Measurements from ENCODE around the gene CABLES1. TPM values are rescaled to one million over a fixed set of nuclear protein-coding genes. Genes with fewer than 3 reads are reported as not detected.

CABLES1 gene
- total RNA-seq, 1 donor from 2014 or later = 3.2 TPM

DNA sequence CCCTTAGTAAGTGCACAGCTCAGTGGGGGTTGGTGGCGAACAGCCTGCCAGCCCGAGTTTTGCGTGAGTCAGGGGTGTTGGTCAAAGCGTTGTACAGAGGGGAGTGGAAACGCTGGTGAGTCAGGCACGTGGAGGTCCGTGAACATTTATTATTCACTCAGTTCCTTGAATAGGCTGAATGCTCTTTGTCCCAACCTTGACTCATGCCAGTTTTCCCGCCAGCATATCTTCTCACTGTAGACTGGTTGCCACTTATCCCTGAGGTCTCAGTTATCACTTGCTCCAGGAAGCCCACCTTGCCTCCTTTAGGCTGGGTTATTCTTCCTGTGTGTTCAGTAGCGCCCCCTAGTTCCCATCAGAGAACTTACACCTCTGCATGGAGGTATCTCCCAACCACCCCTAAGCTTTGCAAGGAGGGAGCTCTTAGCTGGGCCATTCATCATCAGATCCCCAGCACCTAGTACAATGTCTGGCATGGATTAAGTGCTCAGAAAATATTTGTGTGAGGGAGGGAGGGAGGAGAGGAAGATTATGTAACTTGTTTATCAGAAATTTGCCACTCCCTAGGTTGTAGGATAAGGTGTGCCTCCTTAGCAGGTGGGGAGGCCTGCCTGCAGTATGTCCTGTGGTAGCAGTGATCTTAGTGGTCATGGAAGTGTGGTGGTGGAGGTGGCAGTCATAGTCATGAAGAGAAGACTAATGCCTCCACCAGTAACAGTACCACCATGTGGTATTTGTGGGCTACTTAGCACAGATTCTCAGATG, 72.1 kb downstream of the CABLES1 start:
- ATAC-seq (no peak), DNase-seq (no peak)
- intact Hi-C loops (cut with micrococcal nuclease) = no loop called here

DNA sequence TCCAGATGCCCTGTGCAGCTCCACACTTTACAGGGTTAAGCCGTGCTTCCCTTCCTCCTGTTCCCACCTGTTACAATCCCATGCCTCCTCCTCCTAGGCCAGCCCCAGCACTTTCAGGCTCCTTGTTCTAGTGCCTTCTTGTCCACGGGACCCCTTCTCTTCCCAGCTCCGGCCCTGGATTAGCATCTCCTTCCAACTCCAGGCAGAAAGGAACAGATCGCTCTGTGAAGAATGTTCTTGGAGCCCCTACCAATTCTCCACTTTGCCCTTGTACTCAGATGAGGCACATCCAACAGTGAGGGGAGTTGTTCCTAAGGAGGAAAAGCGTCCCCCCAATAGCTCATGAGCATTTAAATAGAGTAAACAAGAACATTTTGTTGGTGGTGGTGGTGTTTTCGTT, 72.7 kb downstream of the CABLES1 start:
- no peak for DNase-seq
- intact Hi-C loops (cut with micrococcal nuclease) = no loop called here
- no peak for ATAC-seq

DNA sequence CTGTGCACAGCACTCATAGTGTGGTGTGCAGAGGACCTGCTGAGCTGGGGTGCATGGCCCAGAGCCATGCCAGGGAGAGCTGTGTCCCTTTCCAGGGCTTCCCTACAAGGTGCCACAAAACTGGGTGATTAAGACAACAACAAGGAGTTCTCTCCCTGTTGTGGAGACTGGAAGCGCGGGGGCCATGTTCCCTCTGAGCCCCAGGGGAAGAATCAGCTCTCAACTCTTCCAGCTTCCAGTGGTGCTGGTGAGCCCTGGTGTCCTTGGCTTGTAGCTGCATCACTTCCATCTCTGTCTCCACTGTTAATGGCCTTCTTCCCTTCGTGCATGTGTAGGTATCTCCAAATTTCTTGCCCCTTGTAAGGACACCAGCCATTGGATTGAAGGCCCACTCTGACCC, 73.3 kb downstream of the CABLES1 start:
- ATAC-seq (no peak), DNase-seq (no peak)
- intact Hi-C loops (cut with micrococcal nuclease) = no loop called here

DNA sequence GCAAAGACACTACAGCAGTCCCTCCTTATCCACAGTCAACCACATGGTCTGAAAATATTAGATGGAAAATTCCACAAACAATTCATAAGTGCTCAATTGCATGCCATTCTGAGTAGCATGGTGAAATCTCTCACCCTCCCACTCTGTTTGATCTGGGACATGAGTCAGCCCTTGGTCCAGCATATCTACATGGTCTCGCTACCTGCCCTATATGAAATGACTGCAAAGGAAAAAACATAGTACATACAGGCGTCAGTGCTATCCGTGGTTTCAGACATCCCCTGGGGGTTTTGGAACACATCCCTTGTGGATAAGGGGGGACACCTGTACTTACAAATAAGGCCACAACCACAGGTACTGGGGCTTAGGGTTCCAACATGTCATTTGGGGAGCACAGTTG, 73.7 kb downstream of the CABLES1 start:
- ATAC-seq = no peak
- intact Hi-C loops (cut with micrococcal nuclease) = no loop called here
- no peak for DNase-seq

DNA sequence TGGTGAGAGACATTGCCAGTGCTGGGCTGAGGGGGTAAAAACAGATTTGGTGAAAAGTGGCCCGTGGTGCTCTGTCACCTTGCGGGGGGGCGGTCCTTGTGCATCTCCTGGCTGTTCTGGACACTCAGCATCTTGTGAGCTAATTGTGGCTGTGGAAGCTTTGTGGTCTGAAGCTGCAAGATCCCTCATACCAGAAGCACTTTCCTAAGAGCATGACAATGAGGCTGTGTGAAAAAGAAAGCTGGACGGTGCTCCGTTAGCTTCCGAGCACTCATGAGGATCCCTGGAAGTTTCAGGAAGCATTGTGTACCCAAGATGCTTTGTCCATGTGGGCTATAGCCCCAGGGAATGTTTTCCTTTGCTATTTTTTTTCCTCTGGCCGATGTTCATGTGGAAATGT, 74.5 kb downstream of the CABLES1 start:
- ATAC-seq (no peak), DNase-seq (no peak)

DNA sequence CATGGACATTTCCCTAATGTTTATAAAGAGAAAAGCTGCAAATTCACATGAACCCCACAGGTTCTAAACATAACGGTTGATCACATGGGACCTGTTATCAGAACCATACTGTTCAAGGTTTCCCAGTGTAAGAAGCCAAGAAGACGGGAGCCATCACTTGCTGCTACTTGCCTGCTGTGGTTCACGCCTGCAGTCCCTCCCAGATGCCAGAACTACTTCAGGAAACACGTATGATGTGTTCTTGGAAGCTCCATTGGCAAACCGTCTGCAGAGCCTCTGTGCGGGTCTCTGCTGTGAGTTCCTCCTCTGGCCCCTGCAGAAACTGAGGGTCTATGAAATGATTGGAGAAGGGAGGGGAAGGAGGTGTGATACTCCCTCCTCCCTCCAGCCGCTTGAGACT, 75.2 kb downstream of the CABLES1 start:
- intact Hi-C loops (cut with micrococcal nuclease) = no loop called here

More for the DNA sequence above, 74.5 kb downstream of the CABLES1 start:
- intact Hi-C loops (cut with micrococcal nuclease) = no loop called here

DNA sequence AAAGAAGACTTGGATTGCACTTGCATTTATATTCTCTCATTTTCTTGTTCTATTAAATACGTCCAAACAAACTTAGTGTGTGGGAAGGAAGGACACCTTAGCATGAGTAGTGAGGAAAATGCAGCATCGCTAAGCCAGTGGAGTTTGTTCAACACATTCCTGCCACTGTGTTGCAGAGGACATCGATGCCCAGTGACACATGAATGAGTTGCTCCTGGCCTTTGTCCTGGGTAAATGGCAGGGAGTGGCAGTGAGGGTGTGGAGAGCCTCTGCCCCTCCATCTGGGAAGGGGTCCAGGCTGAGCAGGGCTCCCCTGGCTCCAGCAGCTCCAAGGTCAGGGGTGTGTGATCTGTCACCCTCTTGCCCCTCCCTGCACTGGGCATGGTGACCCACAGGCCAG, 75.9 kb downstream of the CABLES1 start:
- intact Hi-C loops (cut with micrococcal nuclease) = no loop called here
- DNase-seq = no peak
- ATAC-seq = no peak

More for the DNA sequence above, 75.2 kb downstream of the CABLES1 start:
- DNase-seq = no peak
- no peak for ATAC-seq

DNA sequence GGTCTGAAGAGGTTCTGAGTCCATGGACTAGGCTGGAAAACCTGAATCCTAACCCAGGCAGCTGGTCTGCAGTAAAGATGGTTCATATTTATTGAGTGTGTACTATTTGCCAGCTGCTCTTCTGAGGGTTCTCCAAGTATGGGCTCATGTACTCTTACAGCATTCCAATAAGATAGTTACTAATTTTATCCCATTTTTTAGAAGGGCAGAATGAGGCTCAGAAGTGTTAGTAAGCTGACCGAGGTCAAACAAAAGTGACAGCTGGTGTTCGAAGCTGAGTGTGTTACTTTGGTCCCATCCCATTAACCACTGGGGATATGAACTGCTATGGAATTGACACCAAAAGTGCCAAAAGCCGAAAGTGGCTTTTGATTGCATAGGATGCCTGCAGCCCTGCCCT, 76.9 kb downstream of the CABLES1 start:
- intact Hi-C loops (cut with micrococcal nuclease) = no loop called here
- DNase-seq = no peak
- no peak for ATAC-seq

DNA sequence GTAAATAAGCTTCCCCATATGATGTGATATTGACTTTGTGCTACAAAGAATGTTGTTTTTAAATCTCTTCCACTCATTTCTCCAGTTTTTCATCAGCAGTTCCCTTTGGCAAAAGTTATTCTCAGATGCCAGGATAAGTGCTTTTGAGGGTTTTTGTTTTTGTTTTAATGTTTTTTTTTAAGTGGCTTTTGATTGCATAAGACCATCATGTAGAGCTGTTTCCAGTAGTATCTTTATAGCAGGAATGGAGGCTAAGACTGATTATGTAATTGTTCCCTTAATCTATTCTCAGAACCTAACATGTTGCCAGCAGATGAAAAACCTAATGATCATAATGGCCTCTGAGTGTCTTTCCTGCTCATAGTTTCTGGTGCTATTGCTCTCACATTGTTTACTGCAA, 77.9 kb downstream of the CABLES1 start:
- peak; percentile 61 for ATAC-seq
- no peak for DNase-seq
- intact Hi-C loops (cut with micrococcal nuclease) = no loop called here

DNA sequence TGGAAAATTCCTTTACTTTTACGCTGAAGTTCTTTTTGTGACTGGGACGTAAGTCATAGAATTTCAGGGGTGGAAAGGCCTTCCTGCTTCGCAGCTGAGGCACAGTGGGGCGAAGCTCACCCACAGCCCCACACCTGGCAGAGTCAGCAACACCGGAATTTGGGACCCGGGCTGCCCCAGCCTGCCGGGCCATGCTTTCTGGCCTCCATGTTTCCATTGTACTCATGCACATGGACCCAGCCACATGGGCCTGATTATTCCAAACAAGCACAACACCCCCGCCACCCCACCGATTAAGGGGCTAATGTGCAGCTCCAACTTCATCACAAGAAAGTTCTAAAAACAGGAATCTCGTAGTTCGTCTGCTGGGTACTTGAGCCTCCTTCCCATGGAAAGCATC, 82.5 kb downstream of the CABLES1 start:
- no peak for ATAC-seq
- intact Hi-C loops (cut with micrococcal nuclease) = no loop called here
- DNase-seq = no peak

DNA sequence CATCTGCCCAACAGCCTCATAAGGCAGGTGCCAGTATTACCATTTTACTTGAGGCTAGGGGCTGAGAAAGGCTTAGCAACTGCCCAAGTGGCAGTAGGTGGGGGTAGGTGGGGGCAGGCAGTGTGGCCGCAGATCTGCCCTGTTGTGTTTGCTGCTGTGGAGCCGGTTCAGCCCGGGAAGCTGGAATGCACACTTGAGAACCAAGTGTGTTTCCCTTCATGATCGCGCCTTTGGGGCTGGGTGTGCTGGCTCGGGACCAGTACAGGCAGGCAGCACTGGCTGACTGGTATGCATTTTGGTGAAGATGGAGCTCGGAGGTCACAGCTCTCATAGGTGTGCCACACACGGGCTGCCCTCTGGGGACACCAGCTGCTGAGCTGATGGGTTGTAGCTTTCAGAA, 85.1 kb downstream of the CABLES1 start:
- ATAC-seq = peak; percentile 30
- intact Hi-C loops (cut with micrococcal nuclease) = loop anchor here (10.0 kb wide), 1 partner anchor 134 kb away; no protein-coding TSS in a partner anchor
- DNase-seq = no peak

DNA sequence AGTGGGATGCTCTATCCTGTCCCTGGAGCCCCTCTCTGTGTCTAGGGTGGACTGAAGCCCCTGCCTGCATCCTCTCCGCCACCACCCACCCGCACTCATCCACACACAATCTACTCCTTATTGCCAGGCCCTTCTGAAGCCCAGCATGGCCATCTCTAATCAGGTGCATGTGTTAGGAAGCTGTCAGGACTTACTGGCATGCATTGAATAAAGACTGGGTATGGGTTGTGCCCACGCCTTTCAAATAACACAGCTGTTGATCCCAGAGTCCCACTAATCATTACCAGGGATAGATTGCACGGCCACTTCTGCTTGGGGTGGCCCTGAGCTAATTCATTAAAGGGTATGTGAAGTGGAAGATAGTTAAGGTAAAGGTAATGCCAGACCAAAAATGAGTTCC, 88.4 kb downstream of the CABLES1 start:
- intact Hi-C loops (cut with micrococcal nuclease) = loop anchor here (10.0 kb wide), 1 partner anchor 131 kb away; no protein-coding TSS in a partner anchor
- DNase-seq (no peak), ATAC-seq (no peak)

DNA sequence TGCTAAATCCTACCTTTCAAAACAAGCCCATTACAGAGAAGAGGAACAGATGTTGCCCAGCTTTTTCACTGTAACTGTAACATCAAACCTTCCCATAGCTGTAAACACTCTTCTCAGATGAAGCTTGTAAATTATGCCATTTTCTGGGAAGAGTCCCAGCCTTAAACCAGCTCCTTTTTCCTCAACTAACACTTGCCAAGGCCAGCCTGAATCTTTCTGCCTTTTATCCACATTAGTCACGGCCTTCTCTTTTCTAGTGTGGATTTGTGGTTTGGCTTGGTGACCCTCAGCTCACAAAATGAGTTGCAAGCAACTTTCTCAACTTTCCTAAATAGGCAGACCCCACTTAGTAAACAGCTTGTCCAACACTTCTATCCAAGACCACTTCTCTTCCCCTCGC, 90.2 kb downstream of the CABLES1 start:
- DNase-seq (no peak), ATAC-seq (peak; percentile 53)
- intact Hi-C loops (cut with micrococcal nuclease) = loop anchor here (10.0 kb wide), 1 partner anchor 129 kb away; no protein-coding TSS in a partner anchor

DNA sequence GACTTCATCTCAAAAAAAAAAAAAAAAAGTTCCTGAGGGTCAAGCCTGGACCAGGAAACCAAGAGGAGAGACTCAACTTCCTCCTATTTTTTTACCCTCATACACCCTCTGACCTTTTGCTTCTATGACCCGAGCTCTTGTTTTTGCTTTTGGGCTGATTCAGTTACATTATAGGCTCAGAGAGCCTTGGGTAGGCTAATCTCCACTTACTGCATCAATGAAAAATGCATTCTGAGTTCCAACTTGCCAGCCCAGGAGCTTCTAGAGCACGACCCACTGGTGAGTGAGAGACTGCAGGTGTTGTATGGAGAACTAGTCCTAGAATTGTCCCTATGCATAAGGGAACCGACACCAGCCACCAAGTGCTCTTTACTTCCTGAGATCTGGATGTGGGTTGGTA, 91.1 kb downstream of the CABLES1 start:
- no peak for DNase-seq
- intact Hi-C loops (cut with micrococcal nuclease) = loop anchor here (10.0 kb wide), 1 partner anchor 128 kb away; no protein-coding TSS in a partner anchor
- peak; percentile 39 for ATAC-seq

DNA sequence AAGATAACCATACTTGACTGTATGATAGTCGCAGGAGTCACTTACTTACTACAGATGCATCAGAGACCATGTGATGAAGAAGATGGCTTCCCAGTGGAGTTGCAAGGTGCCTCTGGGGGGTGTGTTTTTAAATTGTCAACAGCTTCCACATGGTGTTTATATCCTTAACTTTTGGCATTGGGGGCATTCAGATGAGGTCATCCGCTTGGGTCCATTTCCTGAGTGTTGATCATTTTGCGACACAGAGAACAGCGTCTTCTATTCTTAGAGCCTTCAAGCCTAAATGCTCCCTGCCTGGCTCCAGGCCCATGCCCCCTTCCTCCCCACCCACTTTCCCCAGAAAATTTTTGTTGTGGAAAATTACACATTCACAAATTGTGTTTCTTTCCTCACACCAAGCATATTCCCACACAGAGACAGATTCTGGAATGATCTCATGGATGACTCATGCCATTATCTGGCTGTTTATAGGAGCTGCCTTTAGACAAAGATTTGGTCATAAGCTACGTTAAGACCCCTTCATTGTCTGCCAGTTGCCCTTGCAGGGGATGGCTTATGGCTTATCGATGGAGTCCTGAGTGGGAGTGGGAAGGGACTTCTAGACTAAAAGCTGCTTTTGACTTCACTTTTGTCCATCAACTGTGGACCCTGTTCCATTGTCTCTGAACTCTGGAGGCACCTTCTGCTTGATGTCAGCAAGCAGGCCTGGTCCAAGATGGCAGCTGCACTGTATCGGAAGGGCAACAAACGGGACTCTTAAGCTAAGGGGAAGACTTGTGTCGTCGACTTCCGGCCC, 91.8 kb downstream of the CABLES1 start:
- intact Hi-C loops (cut with micrococcal nuclease) = loop anchor here (10.0 kb wide), 1 partner anchor 128 kb away; no protein-coding TSS in a partner anchor
- peak; percentile 69 for DNase-seq
- ATAC-seq = peak; percentile 64

DNA sequence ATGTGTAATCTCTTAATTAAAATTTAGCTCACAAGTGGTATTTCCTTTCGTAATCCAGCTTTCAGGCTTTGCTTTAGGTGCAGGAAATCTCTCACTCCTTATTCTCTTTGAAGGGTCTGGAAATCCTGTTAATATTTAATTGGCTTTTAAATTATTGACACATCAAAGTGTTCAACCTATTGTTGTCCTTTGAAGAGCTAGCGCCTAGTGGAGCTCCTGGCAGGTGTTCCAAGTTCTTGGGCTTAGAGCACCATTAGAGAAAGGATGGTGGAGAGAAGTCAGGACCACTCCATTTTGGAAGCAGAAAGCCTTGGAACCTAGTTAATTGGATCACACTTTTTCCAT, 92.4 kb downstream of the CABLES1 start:
- intact Hi-C loops (cut with micrococcal nuclease) = loop anchor here (10.0 kb wide), 1 partner anchor 127 kb away; no protein-coding TSS in a partner anchor
- no peak for DNase-seq
- ATAC-seq = no peak

DNA sequence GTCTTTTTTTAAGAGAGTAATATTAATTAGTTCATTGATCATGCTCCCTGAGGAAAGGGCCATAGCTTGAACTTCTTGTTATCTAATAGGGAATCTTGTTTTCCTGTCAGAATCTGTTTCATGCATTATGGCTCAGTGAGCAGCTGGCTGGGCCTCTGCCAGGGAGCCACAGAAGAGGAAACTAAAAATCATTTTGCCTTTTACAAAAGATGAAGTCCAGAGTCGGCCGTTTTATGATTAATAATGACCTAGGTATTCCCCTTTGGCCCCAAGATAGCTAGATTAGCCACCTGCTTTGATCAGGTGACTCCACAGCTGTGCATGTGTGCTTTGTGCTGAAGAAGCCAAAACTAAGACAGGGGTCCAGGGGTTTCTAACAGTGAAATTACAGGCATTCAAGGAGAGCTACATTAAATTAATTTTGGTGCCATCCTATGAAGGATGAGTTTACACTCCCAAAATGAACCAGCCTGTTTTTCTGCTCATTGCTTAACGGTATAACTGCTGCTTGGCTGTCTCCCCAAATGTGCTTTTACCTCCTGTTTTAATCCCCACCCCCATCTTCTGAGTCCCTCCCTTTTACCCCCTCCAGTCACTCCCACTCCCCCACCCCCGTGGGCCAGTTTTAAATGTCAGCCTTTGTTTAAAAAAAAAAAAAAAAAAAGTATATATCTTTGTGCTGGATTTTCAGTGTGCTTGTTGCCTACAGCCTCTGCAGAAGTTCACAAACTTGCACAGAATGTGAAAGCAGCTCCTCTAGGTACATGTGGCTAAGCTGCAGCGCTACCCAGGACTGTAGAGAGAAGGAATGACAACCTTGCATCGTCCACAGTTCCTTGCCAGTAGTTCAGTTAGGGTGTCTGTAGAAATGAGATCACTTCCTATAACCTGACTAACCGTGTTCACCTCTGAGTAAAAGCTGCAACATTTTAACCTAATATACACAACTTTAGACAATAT, 93.1 kb downstream of the CABLES1 start:
- peak; percentile 60 for DNase-seq
- intact Hi-C loops (cut with micrococcal nuclease) = loop anchor here (10.0 kb wide), 1 partner anchor 126 kb away; no protein-coding TSS in a partner anchor
- ATAC-seq = no peak

DNA sequence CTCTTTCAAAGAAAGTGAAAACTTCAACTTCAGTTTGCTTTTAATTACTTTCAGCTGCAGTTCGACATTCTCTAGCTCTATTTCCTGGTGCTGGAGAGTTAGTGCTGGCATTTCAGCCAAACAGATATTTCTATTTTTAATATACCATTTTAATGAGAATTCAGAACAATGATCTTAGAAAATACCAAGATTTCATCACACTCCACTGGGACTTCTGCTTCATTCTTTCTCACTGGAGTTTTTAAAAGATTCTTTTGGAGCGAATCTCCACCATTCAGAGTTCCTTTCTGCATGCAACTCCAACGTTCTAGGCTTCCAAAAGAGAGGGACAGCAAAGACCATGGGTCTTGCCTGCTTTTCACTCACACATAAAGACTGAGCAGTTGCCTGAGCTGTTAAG, 94.2 kb downstream of the CABLES1 start:
- DNase-seq (no peak), ATAC-seq (no peak)
- intact Hi-C loops (cut with micrococcal nuclease) = loop anchor here (10.0 kb wide), 1 partner anchor 125 kb away; no protein-coding TSS in a partner anchor

DNA sequence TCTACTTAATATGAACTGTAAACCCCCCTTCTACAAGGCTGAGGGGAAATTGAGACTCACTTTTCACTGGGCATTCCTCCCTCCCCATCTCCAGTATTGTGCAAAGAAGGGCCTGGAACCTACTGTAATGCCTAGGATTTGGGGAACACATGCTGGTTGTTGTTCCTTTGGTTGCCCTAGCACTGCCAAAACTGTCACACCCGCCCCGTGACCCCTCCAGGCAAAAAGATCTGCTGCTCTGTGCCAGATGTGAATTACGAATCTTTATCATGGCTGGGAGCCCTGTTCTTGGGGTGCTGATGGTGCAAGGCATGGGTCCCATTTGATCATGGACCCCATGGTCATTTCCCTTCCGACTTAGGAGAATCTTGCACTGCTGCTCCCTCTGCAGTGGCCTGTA, 95.4 kb downstream of the CABLES1 start:
- peak; percentile 3 for ATAC-seq
- intact Hi-C loops (cut with micrococcal nuclease) = no loop called here
- peak; percentile 41 for DNase-seq
